ENCODE data around the gene APOBEC3B. TPM values are rescaled to one million over a fixed set of nuclear protein-coding genes. Genes with fewer than 3 reads are reported as not detected.
"Not testable (repeated sequence)": the region's sequence is repeated elsewhere in the genome, so short reads cannot be mapped to it uniquely, and the experiment has no call there.

The APOBEC3B gene
- total RNA-seq, 1 donor from 2014 or later: not detected

DNA sequence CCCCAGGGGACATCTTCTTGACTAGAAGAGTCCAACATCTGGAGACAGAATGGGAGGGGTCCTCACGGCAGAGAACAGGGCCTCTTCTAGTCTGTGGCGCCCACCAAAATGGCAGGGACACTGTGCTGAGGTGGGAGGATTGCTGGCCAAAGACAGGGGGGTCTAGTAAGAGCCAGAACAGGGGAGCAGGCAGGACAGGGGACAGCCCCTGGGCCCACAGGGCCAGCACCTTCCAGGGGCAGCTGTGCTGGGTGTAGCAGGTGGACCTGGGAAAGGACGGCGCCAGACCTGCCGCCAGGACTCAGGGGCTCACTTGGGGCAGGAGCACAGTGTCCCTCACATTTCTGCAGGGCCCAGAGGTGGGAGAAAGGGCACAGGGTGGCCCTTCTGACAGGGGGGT, 25.6 kb upstream of the APOBEC3B start:
- DNase-seq (ENCODE audit: low read depth) (no peak), FAIRE-seq (no peak)
- TF ChIP-seq, protein P1, sequence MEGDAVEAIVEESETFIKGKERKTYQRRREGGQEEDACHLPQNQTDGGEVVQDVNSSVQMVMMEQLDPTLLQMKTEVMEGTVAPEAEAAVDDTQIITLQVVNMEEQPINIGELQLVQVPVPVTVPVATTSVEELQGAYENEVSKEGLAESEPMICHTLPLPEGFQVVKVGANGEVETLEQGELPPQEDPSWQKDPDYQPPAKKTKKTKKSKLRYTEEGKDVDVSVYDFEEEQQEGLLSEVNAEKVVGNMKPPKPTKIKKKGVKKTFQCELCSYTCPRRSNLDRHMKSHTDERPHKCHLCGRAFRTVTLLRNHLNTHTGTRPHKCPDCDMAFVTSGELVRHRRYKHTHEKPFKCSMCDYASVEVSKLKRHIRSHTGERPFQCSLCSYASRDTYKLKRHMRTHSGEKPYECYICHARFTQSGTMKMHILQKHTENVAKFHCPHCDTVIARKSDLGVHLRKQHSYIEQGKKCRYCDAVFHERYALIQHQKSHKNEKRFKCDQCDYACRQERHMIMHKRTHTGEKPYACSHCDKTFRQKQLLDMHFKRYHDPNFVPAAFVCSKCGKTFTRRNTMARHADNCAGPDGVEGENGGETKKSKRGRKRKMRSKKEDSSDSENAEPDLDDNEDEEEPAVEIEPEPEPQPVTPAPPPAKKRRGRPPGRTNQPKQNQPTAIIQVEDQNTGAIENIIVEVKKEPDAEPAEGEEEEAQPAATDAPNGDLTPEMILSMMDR (IDR thresholded peaks at IDR 0.05; ENCODE audit: insufficient read depth, low read length, severe bottlenecking): no peak
- Histone ChIP-seq H3K27me3 (ENCODE audit: control insufficient read depth, insufficient read depth, low read length) (peaks cover 13% of the 10 kb centered on the region), H3K36me3 (ENCODE audit: control insufficient read depth, insufficient read depth, low read length) (no peaks in the 10 kb centered on the region), H3K4me3 (ENCODE audit: low read depth, low read length) (no peak overlapping the region)

DNA sequence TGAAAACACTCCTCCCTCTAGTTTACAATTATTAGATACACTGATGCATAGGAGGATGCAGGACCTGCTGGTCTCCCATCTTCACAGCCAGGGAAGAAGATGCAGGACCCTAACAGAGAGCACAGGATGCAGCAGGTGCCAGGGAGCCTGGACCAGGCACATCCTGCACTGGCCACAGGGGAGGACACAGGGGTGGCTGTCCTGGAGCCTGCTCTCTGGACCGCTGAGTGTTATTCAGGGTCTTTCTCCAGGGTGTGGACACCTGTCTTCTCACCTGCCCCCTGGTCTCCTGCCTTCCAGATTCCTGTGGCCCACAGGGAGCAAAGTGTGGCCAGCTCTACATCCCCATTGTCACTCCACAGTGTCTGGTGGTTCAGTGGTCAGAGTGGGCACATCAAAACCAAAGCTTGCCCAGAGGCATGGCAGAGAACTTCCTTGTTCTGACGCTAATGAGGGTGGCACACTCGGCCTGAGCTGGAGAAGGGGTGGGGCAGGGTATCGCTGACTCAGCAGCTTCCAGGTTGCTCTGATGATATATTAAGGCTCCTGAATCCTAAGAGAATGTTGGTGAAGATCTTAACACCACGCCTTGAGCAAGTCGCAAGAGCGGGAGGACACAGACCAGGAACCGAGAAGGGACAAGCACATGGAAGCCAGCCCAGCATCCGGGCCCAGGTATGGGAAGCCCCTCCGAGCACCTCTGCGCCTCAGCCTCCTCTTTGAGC, 24.9 kb upstream of the APOBEC3B start, which contains the start of gene APOBEC3A:
Gene APOBEC3A (plus strand): TSS at position 564 of the 725 bp plus-strand sequence. CDS start 83 bp downstream, at position 647.
- no peak within 1 kb of the TSS for H3K4me3 ChIP-seq (ENCODE audit: low read depth, low read length)
- peak; percentile 23 for FAIRE-seq
- H3K36me3 ChIP-seq (ENCODE audit: control insufficient read depth, insufficient read depth, low read length): no peaks in the 10 kb centered on the region
- peaks cover 13% of the 10 kb centered on the region for H3K27me3 ChIP-seq (ENCODE audit: control insufficient read depth, insufficient read depth, low read length)
- TF ChIP-seq, protein P1 (IDR thresholded peaks at IDR 0.05; ENCODE audit: insufficient read depth, low read length, severe bottlenecking): no peak
- peak; percentile 16 for DNase-seq (ENCODE audit: low read depth)

DNA sequence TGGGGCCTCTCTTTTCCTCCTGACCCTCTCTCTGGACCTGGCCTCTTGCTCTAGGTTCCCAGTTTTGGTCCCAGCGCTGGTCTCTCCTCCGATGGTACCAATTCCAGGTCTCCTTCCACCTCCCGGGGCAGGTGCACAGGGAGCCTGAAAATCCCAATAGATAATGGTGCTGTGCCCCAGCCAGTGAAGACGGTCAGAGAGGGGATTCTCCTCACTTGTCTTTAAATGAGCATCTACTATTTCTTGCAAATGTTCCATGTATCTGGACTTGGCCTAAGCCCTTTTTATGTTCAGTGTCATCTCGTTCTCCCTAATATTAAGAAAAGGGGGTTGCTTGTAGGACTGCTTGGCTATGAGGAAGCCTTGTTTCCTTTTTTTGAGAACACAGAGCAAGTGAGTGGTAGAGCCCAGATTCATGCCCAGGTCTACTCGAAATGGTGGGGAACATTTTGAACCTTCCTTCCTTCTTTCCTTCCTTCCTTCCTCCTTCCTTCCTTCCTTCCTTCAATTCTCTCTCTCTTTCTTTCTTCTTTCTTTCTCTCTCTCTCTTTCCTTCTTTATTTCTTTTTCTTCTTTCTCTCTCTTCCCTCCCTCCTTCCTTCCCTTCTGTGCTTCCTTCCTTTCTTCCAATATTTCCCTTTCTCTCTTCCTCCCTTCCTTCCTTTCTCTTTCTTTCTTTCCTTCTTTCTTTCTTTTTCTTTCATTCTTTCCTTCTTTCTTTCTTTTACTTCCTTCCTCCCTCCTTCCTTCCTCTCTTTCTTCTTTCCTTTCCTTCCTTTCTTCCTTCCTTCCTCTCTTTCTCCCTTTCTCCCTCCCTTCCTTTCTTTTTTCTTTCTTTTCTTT, 24.1 kb upstream of the APOBEC3B start:
- DNase-seq (ENCODE audit: low read depth) (no peak), FAIRE-seq (no peak)
- TF ChIP-seq, protein P1 (IDR thresholded peaks at IDR 0.05; ENCODE audit: insufficient read depth, low read length, severe bottlenecking): no peak
- Histone ChIP-seq H3K27me3 (ENCODE audit: control insufficient read depth, insufficient read depth, low read length) (peaks cover 11% of the 10 kb centered on the region), H3K36me3 (ENCODE audit: control insufficient read depth, insufficient read depth, low read length) (no peaks in the 10 kb centered on the region), H3K4me3 (ENCODE audit: low read depth, low read length) (no peak overlapping the region)

DNA sequence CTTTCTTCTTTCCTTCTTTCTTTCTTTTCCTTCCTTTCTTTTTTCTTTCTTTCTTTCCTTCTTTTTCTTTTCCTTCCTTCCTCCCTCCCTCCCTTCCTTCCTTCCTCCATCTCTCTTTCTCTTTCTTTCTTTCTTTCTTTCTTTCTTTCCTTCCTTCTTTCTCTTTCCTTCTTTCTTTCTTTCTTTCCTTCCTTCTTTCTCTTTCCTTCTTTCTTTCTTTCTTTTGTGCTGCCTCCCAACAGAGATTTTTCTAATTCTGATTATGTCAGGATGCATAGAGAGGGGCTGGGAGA, 23.6 kb upstream of the APOBEC3B start:
- not testable (repeated sequence) for FAIRE-seq; DNase-seq (ENCODE audit: low read depth)

DNA sequence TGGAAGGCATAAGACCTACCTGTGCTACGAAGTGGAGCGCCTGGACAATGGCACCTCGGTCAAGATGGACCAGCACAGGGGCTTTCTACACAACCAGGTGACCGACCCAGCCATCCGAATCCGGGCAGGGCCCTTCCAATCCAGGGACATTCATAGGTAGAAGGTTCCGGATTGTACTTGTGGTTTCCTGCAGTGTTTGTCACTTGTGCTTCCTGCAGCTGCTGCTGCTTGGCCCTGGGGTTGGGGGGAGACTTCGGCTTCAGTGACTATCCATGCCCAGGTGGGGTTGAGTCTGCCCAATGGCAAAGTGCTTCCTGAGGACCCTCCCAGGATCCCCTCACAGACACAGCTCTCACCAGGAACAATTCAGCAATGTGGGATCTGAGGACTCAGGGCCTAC, 22.6 kb upstream of the APOBEC3B start:
- FAIRE-seq: no peak
- no peak for DNase-seq (ENCODE audit: low read depth)
- Histone ChIP-seq H3K27me3 (ENCODE audit: control insufficient read depth, insufficient read depth, low read length) (peaks cover 11% of the 10 kb centered on the region), H3K4me3 (ENCODE audit: low read depth, low read length) (no peak overlapping the region), H3K36me3 (ENCODE audit: control insufficient read depth, insufficient read depth, low read length) (no peaks in the 10 kb centered on the region)
- TF ChIP-seq, protein P1 (IDR thresholded peaks at IDR 0.05; ENCODE audit: insufficient read depth, low read length, severe bottlenecking): no peak

More for the DNA sequence above, 23.6 kb upstream of the APOBEC3B start:
- H3K36me3 ChIP-seq (ENCODE audit: control insufficient read depth, insufficient read depth, low read length); H3K4me3 ChIP-seq (ENCODE audit: low read depth, low read length): not testable (repeated sequence)
- peaks cover 11% of the 10 kb centered on the region for H3K27me3 ChIP-seq (ENCODE audit: control insufficient read depth, insufficient read depth, low read length)

DNA sequence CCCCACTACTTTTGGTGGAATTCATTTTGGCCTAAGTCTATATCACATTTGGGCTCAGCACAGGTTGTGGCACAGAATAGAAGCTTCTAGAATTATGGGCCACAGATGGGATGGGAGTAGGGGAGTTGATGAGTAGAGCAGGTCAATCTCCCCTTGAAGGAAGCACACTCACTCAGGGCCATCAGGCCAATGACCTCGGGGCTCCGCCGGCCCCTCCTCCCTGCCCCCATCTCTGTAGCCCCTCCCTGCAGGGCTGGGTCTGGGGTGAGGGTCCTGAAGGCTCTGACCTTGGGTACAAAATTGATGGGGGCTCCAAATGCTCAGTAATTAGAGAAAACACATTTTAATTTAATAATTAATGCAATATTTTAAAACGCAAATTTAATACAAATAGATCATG, 21.5 kb upstream of the APOBEC3B start:
- DNase-seq (ENCODE audit: low read depth); FAIRE-seq; H3K4me3 ChIP-seq (ENCODE audit: low read depth, low read length); H3K36me3 ChIP-seq (ENCODE audit: control insufficient read depth, insufficient read depth, low read length): not testable (repeated sequence)
- H3K27me3 ChIP-seq (ENCODE audit: control insufficient read depth, insufficient read depth, low read length): peaks cover 14% of the 10 kb centered on the region

DNA sequence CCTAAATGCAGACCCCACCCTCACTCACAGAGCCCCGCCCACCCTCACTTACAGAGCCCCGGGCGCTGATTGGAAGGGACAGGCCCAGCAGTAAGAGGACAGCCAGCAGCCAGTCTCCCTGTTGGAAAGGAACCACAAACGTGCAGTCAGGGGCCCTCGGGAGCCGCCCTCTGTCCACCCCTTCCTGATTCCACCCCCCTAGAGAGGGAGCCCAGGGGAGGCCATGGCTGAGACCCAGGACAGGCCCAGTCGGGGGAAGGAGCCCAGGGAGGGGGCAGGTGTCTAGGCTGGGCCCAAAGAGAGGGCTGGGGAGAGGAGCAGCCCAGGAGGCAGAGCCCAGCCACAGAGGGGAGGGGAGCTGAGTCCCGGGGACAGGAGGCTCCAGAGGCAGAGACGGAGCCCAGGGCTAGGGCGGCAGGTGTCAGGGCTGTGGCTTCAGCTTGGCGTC, 18.8 kb upstream of the APOBEC3B start:
- not testable (repeated sequence) for H3K4me3 ChIP-seq (ENCODE audit: low read depth, low read length); FAIRE-seq; DNase-seq (ENCODE audit: low read depth); H3K36me3 ChIP-seq (ENCODE audit: control insufficient read depth, insufficient read depth, low read length)
- peaks cover 19% of the 10 kb centered on the region for H3K27me3 ChIP-seq (ENCODE audit: control insufficient read depth, insufficient read depth, low read length)

Data from bronchial epithelial cell (primary cell).